ENCODE results near the gene TRIM26.
"Not testable (repeated sequence)": the region's sequence is repeated elsewhere in the genome, so short reads cannot be mapped to it uniquely, and the experiment has no call there.

Gene TRIM26

GRCh38 chr6:30169658-30170614 lies 43.3 kb downstream of the TRIM26 start:
- no peak for DNase-seq (ENCODE audit: low read depth in 2 of 2)

DNA sequence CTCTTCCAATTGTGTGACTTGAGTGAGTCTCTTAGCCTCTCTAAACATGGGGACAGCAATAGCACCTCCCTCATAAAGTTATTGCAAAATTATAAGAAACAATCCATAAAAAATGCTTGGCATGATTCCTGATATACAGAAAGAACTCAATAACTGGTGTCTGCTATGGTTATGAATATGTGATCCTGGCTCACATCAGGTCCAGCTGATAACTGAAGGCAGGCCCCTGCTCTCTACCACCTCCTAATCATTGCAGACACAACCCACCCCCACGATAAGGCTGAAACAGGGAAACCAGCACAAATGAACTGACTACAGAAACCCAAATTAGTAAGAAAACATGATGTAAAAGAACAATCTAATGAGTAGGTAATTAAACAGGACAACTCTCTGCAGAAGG lies 44.5 kb downstream of the TRIM26 start:
- DNase-seq (ENCODE audit: low read depth in 2 of 2), result no peak

- DNase-seq (ENCODE audit: low read depth in 2 of 2), result no peak
Measured at GRCh38 chr6:30167101-30167500, 46.1 kb downstream of the TRIM26 start.

DNA sequence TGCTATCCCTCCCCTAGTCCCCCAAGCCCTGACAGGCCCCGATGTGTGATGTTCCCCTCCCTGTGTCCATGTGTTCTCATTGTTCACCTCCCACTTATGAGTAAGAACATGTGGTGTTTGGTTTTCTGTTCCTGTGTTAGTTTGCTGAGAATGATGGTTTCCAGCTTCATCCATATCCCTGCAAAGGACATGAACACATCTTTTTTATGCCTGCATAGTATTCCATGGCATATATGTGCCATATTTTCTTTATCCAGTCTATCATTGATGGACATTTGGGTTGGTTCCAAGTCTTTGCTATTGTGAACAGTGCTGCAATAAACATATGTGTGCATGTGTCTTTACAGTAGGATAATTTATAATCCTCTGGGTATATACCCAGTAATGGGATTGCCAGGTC lies 48.0 kb downstream of the TRIM26 start:
- not testable (repeated sequence) for DNase-seq (ENCODE audit: low read depth in 2 of 2)

DNA sequence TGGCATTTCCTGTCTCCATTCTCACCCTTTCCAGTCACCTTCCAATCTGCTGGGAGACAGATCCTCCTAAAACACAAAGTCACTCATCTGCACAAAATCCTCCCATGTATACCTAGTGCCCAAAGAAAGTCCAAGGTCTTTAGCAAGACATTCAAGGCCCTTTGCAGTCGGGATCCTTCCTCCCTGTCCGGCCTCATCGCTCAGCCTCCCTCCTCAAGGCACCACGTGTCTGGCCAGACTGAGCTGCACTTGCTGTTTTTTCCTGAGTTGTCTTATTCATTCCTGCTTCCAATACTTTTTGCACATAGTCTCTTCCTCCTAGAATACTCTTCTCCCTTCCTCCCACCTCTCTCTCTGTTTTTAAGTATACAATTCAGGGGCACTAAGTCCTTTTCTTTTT lies 48.5 kb downstream of the TRIM26 start:
- no peak for DNase-seq (ENCODE audit: low read depth in 2 of 2)

GRCh38 chr6:30163918-30164654 lies 49.1 kb downstream of the TRIM26 start:
- no peak for DNase-seq (ENCODE audit: low read depth in 2 of 2)

- peak; percentile 30 to 45 for DNase-seq (ENCODE audit: low read depth in 2 of 2)
Measured at GRCh38 chr6:30163090-30163917, 49.9 kb downstream of the TRIM26 start, which contains the start of gene TRIM15. TRIM15 (plus strand) TSS chr6:30163546; CDS start chr6:30163685, 139 bp downstream.

DNA sequence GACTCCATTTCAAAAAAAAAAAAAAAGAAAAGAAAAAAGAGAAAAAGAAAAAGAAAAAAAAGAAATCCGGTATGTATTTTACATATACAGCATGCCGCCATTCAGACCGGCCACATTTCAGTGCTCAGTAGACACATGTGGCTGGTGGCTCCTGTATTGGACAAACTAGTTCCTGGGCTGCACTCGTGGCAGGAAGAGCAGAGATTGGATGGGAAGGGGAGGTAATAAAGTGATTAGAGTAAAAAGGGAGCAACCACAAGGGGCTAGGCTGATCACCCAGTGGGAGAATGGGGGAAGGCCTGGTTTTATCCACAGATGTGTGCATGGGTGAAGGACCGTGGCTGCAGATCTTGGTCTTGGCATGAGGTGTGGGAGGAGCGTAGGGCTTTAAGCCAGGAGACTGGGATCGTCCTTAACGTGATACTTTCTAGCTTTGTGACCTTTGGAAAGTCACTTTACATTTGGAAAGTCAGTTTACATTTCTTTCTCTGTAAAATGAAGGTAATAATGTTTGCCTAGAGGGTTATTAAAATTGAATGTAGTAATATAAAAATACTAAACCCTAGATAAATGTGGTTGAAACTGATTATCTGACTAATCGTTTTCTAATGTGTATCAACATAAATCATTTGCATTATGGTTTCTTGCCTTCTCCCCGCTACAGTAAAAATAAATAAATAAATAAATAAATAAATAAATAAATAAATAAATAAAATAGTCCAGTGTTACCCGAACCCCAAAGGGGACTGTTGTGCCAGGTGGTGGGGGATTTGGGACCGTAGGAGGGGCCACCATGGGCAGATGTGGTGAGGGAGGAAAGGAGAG lies 50.7 kb downstream of the TRIM26 start:
- no peak for DNase-seq (ENCODE audit: low read depth in 2 of 2)

DNA sequence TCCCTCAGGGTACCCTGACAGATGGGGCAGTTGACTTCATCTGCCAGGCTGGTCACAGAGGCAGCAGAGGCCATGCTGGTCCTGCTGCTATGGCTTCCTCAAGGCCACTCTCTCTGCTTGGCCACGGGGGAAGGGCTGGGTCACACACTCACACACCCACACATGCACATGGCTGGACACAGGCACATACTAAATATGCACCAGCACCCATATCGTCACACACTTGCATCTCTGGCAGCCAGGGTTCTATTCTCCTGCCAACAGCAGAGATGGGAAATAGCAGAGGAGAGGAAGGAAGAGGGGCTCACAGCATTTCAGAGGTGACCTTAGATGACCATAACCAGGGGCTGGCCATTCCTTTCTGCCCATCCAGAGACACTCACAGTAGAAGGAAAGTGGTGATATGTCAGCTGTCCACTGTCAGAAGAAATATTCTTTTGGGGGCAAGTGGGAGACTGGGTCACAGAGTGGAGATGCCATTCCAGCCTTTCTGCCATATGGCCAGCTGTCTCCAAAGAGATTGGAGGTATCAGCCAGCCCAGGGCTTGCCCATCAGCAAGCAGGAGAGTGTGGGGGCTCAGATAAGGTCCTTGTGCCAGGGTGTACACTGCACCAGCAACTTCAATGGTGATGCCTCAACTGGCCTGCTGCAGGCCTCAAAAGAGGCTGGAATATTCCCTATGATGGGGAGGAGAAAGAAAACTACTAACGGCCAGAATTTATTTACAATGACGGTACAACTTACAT lies 52.2 kb downstream of the TRIM26 start, which contains the start of gene TRIM10:
TRIM10 (minus strand) TSS at position 427 of the 747 bp plus-strand sequence; CDS start at position 74, 353 bp downstream.
- DNase-seq (ENCODE audit: low read depth in 2 of 2), result no peak

DNA sequence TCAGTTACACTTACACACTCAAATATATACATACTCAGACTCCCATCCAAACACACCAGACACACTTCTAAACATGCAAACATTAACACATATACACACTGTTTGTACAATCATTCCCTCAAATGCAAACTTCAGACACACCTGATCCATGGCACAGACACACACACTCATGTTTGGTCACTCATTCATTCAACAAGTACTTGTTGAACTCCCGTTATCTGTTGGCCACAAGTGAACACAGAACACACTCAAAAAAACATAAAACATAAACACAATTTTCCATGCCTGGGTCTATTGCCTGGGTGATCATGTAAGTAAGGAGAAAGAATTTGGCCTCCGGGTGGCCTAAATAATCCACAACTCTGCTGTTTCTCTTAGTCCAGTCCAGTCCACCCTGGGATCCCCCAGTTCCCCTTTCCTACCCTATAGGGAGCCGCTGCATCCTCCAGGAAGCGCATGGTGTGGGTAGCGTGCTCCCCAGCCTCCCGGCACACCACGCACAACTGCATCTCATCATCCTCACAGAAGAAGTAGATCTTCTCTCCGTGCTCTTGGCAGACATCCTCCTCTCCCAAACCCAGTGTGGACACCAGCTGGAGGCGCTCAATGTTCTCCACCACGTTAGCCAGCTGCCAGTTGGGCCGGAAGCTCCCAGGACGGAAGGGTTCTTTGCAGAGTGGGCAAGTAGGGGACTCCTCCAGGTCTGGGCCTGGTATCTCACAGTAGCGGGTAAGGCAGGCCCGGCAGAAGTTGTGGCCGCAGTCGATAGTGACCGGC lies 53.0 kb downstream of the TRIM26 start:
- DNase-seq (ENCODE audit: low read depth in 2 of 2), result no peak

- DNase-seq (ENCODE audit: low read depth in 2 of 2), result peak in 1 of 2 donors; percentile 40
Measured at GRCh38 chr6:30158475-30159040, 54.6 kb downstream of the TRIM26 start.

GRCh38 chr6:30157999-30158398 lies 55.2 kb downstream of the TRIM26 start:
- DNase-seq (ENCODE audit: low read depth in 2 of 2), result no peak

DNA sequence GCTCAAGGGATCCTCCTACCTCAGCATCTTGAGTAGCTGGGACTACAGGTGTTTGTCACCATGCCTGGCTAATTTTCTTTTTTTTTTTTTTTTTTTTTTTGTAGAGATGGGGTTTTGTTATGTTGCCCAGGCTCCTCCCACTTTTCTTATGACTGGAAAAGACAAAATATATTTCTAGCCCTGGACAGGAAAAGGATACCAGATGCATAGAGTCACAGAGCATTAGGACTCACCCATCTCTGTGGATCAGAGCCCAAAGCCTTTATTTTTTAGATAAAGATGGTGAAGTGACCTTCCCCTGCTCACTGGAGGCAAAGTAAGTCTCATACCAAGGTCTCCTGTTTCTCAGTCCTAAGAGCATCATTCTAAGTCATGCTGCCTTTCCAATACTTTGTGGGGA lies 55.6 kb downstream of the TRIM26 start:
- DNase-seq (ENCODE audit: low read depth in 2 of 2), result no peak

GRCh38 chr6:30156774-30157173 lies 56.4 kb downstream of the TRIM26 start:
- no peak for DNase-seq (ENCODE audit: low read depth in 2 of 2)

- DNase-seq (ENCODE audit: low read depth in 2 of 2), result no peak
Measured at GRCh38 chr6:30156262-30156599, 57.0 kb downstream of the TRIM26 start.

DNA sequence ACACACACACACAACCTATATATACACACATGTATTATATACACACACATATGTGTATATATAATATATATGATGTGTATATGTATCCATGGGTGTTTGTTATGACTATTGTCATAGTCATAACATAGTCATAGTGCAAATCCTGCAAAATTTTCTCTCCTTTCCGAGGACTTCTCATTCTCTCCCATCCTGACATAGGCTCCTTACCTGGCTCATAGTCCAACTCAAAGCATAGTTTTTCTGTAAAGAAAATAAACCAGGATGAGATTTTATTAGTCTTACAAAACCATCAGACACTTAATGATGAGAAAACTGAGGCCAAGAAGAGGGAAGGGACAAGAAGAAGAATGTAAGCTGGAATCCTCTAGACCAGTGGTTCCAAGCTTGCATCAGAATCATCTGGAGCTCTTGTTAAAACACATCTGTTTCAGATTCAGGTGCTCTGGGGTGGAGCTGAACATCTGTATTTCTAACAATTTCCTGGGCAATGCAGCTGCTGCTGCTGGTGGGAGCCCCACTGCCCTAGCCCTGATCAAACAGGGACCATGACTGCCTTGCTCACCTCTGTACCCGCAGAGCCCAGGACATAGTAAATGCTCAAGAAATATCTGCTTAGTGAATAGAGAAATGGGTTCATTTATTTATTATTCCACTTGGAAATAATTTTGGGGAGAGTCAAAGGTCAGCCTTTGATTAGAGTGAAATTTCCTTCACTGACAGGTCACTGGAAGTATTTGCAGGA lies 57.5 kb downstream of the TRIM26 start:
- DNase-seq (ENCODE audit: low read depth in 2 of 2), result no peak

GRCh38 chr6:30154709-30155519 lies 58.3 kb downstream of the TRIM26 start:
- no peak for DNase-seq (ENCODE audit: low read depth in 2 of 2)
